LNCAP (cell line): ENCODE results near the gene PBRM1.

Experiments used
- TF ChIP-seq, protein P1 (sequence below): fragments of 450-650 bp; IDR thresholded peaks from 2 replicates; pipeline ENCODE4 v1.5.1; 2017; ENCODE audit warnings: mild to moderate bottlenecking

The PBRM1 gene

DNA sequence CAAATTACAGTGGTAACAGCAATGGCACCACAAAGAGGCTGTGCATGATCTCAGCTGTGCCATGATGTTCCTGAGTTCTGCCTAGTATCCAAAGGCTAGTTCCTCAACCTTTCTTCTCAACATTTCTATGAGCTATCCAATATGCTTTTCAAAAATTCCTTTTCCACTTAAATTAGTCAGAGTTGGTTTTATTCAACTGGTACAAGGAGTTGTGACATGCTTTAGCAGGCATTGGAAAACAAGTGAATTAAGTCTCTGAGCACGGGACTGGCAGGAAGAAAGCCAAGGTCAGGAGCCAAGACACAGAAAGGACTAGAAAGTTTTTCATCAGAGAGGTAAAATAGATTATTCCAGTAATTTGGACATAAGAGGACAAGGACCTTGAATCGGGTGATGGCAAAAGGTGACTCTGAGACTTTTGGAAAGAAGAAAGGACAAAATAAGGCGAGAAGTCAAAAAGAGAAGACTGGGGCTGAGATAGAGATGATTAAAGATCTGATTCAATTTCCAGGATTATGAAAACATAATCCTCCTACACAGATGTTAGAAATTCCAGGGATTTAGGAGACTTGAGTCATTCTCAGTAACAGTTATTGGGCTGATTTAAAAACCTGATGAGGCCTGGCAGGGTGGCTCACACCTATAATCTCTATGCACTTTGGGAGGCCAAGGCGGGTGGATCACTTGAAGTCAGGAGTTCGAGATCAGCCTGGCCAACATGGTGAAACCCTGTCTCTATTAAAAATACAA, 36.1 kb downstream of the PBRM1 start:
- TF ChIP-seq, protein P1, sequence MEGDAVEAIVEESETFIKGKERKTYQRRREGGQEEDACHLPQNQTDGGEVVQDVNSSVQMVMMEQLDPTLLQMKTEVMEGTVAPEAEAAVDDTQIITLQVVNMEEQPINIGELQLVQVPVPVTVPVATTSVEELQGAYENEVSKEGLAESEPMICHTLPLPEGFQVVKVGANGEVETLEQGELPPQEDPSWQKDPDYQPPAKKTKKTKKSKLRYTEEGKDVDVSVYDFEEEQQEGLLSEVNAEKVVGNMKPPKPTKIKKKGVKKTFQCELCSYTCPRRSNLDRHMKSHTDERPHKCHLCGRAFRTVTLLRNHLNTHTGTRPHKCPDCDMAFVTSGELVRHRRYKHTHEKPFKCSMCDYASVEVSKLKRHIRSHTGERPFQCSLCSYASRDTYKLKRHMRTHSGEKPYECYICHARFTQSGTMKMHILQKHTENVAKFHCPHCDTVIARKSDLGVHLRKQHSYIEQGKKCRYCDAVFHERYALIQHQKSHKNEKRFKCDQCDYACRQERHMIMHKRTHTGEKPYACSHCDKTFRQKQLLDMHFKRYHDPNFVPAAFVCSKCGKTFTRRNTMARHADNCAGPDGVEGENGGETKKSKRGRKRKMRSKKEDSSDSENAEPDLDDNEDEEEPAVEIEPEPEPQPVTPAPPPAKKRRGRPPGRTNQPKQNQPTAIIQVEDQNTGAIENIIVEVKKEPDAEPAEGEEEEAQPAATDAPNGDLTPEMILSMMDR, result no peak

DNA sequence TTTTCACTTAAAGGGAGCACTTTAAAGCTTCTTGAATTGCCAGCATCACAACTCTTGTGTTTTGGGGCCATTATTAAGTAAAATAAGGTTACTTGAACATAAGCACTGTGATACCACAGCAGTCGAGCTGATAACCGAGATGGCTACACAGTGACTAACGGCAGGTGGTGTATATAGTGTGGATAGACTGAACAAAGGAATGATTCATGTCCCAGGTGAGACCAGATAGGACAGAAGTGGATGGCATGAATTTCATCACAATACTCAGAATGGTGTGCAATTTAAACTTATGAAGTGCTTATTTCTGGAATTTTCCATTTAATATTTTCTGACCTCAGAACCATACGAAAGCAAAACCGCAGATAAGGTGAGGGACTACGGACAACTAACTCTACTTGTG, 40.2 kb downstream of the PBRM1 start:
- TF ChIP-seq, protein P1, result no peak

DNA sequence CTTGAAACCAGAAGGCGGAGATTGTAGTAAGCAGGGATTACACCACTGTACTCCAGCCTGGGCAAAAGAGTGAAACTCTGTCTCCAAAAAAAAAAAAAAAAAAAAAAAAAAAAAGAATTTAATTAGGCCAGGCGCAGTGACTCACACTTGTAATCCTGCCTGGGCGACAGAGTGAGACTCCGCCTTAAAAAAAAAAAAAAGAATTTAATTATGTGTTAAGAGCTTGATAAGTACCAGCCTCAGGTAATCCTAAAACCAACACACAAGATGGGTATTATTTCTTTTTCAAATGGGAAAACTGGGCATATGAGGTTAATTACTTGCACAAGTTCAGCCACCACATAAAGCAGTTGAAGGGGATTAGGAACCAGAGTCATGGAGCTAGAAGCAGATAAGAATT, 49.0 kb downstream of the PBRM1 start:
- TF ChIP-seq, protein P1, result no peak

DNA sequence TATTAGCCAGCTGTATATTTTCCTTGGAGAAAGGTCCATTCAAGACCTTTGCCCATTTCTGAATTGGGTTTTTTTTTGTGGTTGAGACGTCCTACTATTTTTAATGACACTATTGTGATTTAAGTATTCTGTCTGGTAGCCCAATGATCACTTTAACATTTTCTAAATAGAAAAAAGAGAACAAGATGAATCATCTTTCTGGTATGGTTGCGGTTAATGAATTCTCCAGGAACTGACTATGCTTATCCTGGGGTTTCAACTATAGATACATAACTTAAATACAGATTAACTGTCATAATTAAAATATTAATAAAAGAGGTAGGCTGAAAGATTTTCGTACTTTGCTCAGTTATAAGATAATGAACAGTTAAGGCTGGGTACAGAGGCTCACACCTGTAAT, 51.9 kb downstream of the PBRM1 start:
- TF ChIP-seq, protein P1, result no peak

DNA sequence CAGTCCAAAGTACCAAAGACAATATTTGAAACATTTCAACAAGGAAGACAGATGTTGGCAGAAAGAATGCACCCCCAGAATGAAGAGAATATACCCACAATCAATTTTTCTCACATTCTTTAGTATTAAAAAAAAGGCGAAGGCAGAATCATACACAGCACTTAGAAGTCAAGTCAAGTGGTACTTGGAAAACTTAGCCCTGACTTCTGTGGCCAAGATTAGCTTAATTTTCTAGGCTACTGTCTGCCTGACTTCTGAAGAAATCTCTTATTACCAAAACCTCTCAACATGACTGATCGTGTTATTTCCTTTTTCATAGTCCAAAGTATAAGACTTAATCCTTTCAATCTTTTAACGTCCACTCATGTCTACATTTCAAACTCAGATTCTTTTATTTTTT, 60.7 kb downstream of the PBRM1 start:
- TF ChIP-seq, protein P1, result no peak

DNA sequence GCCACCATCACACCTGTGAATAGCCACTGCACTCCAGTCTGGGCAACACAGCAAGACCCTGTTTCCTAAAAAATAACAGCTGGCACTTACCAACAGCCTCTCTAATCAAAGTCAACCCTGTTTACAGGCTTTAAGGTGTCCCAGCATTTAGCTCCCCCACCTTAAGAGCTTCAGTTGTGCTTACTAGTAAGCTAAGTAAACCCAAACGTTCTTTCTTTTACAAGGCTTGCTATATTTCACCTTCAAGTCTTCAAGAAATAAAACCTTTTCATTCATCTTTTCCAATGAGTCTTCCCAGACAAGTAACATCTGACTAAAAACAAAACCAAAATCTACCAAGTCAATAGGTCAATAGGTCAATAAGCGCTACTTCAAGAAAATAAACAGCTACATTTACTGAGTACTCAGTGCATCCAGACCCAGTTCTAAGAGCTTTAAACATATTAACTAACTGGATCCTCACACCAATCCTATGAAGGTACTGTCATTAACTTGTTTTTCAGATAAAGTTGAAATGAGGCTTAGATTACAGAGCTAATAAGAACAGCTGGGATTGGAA, 62.4 kb downstream of the PBRM1 start:
- TF ChIP-seq, protein P1, result no peak

DNA sequence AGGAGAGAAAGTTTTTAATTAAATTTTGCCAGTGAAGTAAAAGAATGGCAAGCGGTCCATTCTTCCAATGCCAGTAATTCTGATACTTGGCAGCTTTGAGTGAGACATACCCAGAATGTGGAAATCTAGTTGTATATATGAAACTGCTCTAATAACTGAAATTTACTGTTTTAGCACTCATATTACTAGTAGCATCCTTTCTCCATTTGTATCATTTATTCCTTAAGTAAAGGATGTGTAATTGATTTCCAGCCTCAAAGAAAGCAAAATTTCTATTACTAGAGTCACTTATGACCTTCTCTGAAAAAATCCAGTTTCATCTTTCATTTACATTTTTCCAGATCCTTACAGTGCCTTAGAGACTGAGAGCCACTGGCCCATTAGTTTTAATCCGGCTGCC, 65.1 kb downstream of the PBRM1 start:
- TF ChIP-seq, protein P1, result no peak
